Omental fat pad (tissue), 4 donors: ENCODE results near the gene MMP2. TPM values are rescaled to one million over a fixed set of nuclear protein-coding genes. Genes with fewer than 3 reads are reported as not detected.

Experiments used
- ATAC-seq: fragments of 150-250 bp; one replicate; pipeline ENCODE4 v1.9.1; 2016; ENCODE audit warnings: mild to moderate bottlenecking, moderate library complexity; ENCODE audit not compliant: low FRiP score
- DNase-seq: peaks from one replicate; pipeline ENCODE4 v3.0.0-alpha.2; 2019; ENCODE audit warnings: low spot score
- total RNA-seq, 4 donors: library from RNA; depleted of rRNA; stranded (reverse); fragments of >200 nt; gene quantifications; one replicate each; pipeline ENCODE4 v1.1.0, GENCODE V29; 2016
- TF ChIP-seq, protein P1 (sequence below), 3 donors: fragments of 450-650 bp; IDR thresholded peaks; one replicate each; pipeline ENCODE4 v1.5.1; 2016 to 2017; ENCODE audit warnings: antibody characterized with exemption in 3 of 3, mild to moderate bottlenecking in 3 of 3, moderate library complexity in 2 of 3

MMP2 gene
- total RNA-seq, 4 donors from 2014 or later: 217 to 549 (median 381) TPM

DNA sequence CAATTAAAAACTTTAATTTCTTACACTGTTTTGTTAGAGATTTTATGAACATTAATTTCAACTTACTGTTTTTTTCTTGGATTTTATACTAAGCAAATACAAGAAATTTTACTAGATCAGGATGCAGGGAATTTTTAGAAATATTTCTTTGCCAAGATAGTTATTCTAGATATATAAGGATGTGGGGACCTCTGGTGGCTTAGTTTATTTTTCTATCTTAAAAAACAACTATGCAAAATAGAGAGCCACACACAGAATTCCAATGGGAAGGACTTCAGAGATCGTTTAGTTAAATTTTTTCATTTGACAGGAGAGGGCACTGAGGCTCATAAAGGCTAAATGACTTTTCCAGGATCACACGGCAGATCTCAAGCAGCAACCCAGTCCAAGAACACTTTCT is 64.5 kb downstream of the MMP2 start:
- DNase-seq: no peak
- no peak for ATAC-seq
- TF ChIP-seq, protein P1, sequence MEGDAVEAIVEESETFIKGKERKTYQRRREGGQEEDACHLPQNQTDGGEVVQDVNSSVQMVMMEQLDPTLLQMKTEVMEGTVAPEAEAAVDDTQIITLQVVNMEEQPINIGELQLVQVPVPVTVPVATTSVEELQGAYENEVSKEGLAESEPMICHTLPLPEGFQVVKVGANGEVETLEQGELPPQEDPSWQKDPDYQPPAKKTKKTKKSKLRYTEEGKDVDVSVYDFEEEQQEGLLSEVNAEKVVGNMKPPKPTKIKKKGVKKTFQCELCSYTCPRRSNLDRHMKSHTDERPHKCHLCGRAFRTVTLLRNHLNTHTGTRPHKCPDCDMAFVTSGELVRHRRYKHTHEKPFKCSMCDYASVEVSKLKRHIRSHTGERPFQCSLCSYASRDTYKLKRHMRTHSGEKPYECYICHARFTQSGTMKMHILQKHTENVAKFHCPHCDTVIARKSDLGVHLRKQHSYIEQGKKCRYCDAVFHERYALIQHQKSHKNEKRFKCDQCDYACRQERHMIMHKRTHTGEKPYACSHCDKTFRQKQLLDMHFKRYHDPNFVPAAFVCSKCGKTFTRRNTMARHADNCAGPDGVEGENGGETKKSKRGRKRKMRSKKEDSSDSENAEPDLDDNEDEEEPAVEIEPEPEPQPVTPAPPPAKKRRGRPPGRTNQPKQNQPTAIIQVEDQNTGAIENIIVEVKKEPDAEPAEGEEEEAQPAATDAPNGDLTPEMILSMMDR (IDR thresholded peaks at IDR 0.05): no peak

DNA sequence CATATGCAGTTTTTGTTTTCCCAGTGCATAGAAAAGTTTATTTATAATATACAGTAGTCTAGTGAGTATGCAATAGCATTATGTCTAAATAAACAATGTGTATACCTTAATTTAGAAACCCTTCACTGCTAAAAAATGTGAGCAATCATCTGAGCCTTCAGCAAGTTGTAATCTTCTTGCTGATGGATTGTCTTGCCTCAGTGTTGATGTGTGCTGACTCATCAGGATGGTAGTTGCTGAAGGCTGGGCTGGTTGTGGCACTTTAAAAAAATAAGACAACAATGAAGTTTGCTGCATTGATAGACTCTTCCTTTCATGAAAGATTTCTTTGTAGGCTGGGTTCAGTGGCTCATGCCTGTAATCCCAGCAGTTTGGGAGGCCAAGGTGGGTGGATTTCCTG is 73.6 kb downstream of the MMP2 start:
- ATAC-seq (no peak), DNase-seq (no peak)
- TF ChIP-seq, protein P1 (IDR thresholded peaks at IDR 0.05): no peak

DNA sequence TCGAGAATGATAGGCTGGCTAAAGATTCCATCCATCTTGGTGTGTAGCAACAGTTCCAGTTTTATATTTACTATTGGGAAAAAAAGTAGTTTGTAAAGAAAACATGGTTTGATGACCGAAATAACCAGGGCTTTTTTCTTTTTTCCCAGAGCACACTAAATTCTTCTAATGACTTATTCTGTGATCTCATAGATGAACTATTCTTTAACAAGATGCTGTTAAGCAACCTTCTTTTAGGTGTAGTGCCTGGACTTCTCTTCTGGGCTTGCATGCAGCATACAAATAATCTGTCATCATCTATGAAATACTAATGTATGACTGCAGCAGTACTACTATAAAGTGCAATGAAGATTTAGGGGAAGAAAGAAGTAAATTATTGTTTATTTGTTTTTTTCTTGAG is 76.4 kb downstream of the MMP2 start:
- DNase-seq (no peak), ATAC-seq (no peak)
- TF ChIP-seq, protein P1 (IDR thresholded peaks at IDR 0.05): no peak

Other genes with a start within 250 kb of the MMP2 start
- gene IRX6, start 155.0 kb upstream of the MMP2 start, total RNA-seq: 10 to 100 TPM in 2 of 4 donors, 1 to 10 TPM in 2; 1.1 to 34.0 (median 10.4) TPM
- gene LPCAT2, start 29.9 kb downstream of the MMP2 start, total RNA-seq: 10 to 100 TPM in 3 of 4 donors, 1 to 10 TPM in 1; 9.6 to 20.5 (median 15.9) TPM
- gene CAPNS2, start 87.5 kb downstream of the MMP2 start, total RNA-seq: under 1 TPM in 2 of 4 donors, not detected in 2; 0.75 to 0.95 TPM
- gene SLC6A2, start 176.8 kb downstream of the MMP2 start, total RNA-seq: under 1 TPM in 2 of 4 donors, not detected in 2; 0.47 to 0.48 TPM